Prostate gland (tissue), 2 donors: ENCODE data around the gene SLC25A19.

Source experiments
- CTCF ChIP-seq, 4 experiments: fragments of 200-600 bp in 2 of 4; fragments of 450-650 bp in 2 of 4; sonication (generic) in 2 of 4; IDR thresholded peaks; 1 replicate in 3 of 4; 2 replicates in 1 of 4; pipeline ENCODE4 v1.5.1; 2016 to 2019; ENCODE audit warnings: antibody characterized with exemption in 4 of 4, mild to moderate bottlenecking in 2 of 4, moderate library complexity in 2 of 4
- POLR2A ChIP-seq: fragments of 450-650 bp; IDR thresholded peaks from one replicate; pipeline ENCODE4 v1.6.1; 2016; ENCODE audit warnings: antibody characterized with exemption, mild to moderate bottlenecking
- POLR2AphosphoS5 ChIP-seq: sonication (generic); formaldehyde crosslinking; IDR thresholded peaks from one replicate; pipeline ENCODE4 v1.6.1; 2017; ENCODE audit warnings: antibody characterized with exemption

GRCh38 chr17:75249564-75249963, 39.7 kb downstream of the SLC25A19 start:
- no peak for TF ChIP-seq CTCF (IDR thresholded peaks at IDR 0.05)
- TF ChIP-seq POLR2A, result no peak
- no peak for TF ChIP-seq POLR2AphosphoS5
